ENCODE results near the gene ST13. TPM values are rescaled to one million over a fixed set of nuclear protein-coding genes. Genes with fewer than 3 reads are reported as not detected.

The ST13 gene
- total and polyA plus RNA-seq, 9 of the 15 experiments (the other 6 are each of a cell fraction or from before 2014, with no cell fraction given): 53.6 to 311 (median 195) TPM

- no peak for TF ChIP-seq TAF15 (IDR thresholded peaks at IDR 0.05; ENCODE audit: low read depth, low read length)
- peak; percentile 96 for TF ChIP-seq SMARCC2 (IDR thresholded peaks at IDR 0.05; ENCODE audit: low read depth)
- peak in 1 of 3 experiments; percentile 24 for TF ChIP-seq YY1 (IDR thresholded peaks at IDR 0.05; ENCODE audit: borderline replicate concordance in 1 of 3, control insufficient read depth in 1 of 3, extremely low read depth in 1 of 3, insufficient read depth in 3 of 3, insufficient read length in 1 of 3, insufficient replicate concordance in 2 of 3, low read depth in 1 of 3, low read length in 2 of 3)
- TF ChIP-seq ZNF224 (CRISPR knock-in tag; IDR thresholded peaks at IDR 0.05): no peak
- no peak for TF ChIP-seq HNRNPK (IDR thresholded peaks at IDR 0.05; ENCODE audit: low read depth, low read length, poor library complexity, severe bottlenecking)
- TF ChIP-seq CEBPZ (IDR thresholded peaks at IDR 0.05; ENCODE audit: borderline replicate concordance, low read depth, low read length): no peak
- TF ChIP-seq DLX4 (CRISPR knock-in tag; IDR thresholded peaks at IDR 0.05): 0 out of 2 replicates have a peak, but pooled peaks have one; percentile 74
- no peak for TF ChIP-seq HMGXB4 (CRISPR knock-in tag; IDR thresholded peaks at IDR 0.05)
- peak; percentile 79 for TF ChIP-seq CHAMP1 (IDR thresholded peaks at IDR 0.05)
- TF ChIP-seq STAG1 (CRISPR knock-in tag; IDR thresholded peaks at IDR 0.05; ENCODE audit: borderline replicate concordance): no peak
- peak; percentile 95 for TF ChIP-seq FOXJ2 (tag; IDR thresholded peaks at IDR 0.05)
- TF ChIP-seq RERE (CRISPR knock-in tag; IDR thresholded peaks at IDR 0.05; ENCODE audit: borderline replicate concordance): no peak
Observed at GRCh38 chr22:40813912-40814315, 42.5 kb downstream of the ST13 start (continued).

Measured in K562 (cell line).